Muscle of leg (tissue), 11 donors: Measurements from ENCODE around the gene SIGLEC1. TPM values are rescaled to one million over a fixed set of nuclear protein-coding genes. Genes with fewer than 3 reads are reported as not detected.

Source experiments
- DNase-seq: peaks from one replicate; pipeline ENCODE4 v3.0.0; 2013
- H3K27ac ChIP-seq: one replicate; pipeline ENCODE4 v1.5.1; 2013; ENCODE audit warnings: mild to moderate bottlenecking, low read length, control low read depth
- H3K27me3 ChIP-seq: one replicate; pipeline ENCODE4 v1.6.1; 2013; ENCODE audit warnings: low read length; ENCODE audit not compliant: control insufficient read depth, insufficient read depth
- H3K36me3 ChIP-seq: one replicate; pipeline ENCODE4 v1.6.1; 2013; ENCODE audit warnings: low read length; ENCODE audit not compliant: control insufficient read depth, insufficient read depth
- H3K4me1 ChIP-seq: one replicate; pipeline ENCODE4 v1.6.1; 2013; ENCODE audit warnings: low read length; ENCODE audit not compliant: control insufficient read depth, insufficient read depth
- H3K4me3 ChIP-seq: one replicate; pipeline ENCODE4 v1.5.1; 2013; ENCODE audit warnings: low read length, control low read depth
- H3K9me3 ChIP-seq: replicated peaks from 2 replicates; pipeline ENCODE4 v1.6.1; 2013; ENCODE audit warnings: low read depth, low read length; ENCODE audit not compliant: control insufficient read depth
- WGBS: methylation state at CpG from one replicate; pipeline ENCODE4 v1.1.5; 2013; ENCODE audit warnings: missing lambda C conversion rate; ENCODE audit not compliant: insufficient coverage; 5-methylcytosine and 5-hydroxymethylcytosine counted together
- polyA plus RNA-seq, 8 donors: library from polyadenylated mRNA; unstranded; fragments of 120-200 nt; gene quantifications; one replicate each; pipeline versions ENCODE4 v1.2.1 to v1.2.3, GENCODE V29; 2013; ENCODE audit warnings: inconsistent platforms in 1 of 8, low replicate concordance in 1 of 8; ENCODE audit not compliant: insufficient read length in 8 of 8, insufficient read depth in 1 of 8
- total RNA-seq: library from RNA; stranded (reverse); fragments of 120-200 nt; gene quantifications from one replicate; pipeline ENCODE4 v1.2.4, GENCODE V29; 2013

Gene SIGLEC1
- total and polyA plus RNA-seq, 9 donors = 2.1 to 6.2 (median 3.7) TPM

DNA sequence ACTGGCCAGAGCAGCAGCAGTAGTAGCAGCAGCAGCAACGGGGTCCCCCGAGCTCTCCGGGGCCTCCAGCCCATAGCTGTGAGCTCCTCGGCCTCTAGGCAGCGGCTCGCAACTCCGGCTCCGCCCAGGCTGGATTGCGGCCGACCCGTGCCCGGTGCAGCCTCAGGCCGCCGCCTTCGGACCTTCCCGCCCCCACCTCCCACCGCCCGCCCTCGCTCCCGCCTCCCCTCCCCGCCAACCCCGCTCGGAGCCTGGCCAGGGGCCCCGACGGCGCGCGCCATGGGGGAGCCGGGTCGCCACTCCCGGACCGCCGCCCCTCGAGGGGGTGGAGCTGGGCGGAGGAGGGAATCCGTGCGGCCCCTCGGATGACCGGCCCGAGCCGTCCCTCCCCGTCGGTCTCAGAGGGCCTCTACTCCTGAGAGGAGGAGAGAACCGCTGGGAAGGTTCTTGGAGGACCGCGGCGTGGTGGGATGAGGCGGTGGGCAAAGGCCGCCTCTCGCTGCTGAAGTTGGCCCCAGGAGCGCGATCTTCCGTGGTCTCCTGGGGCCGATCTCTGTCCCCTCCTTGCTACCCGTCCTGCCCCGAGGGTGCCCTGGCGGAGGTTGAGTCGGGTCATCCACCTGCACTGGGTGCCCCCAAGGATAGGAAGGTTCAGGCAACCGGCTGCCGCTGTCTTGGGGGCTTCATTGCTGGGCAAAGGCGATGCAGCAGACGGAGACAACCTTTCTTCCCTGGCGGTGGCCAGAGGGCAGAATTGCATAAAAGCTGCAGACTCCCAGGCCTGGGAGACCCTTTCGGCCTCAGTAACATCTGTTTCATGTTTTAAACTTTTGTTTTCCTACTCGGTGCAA lies 30.2 kb downstream of the SIGLEC1 start, which contains the start of gene ADAM33:
Gene ADAM33 (minus strand): TSS at position 80 of the 851 bp plus-strand sequence. CDS start 6 bp downstream, at position 74.
- Histone ChIP-seq H3K27me3 (peaks cover 23% of the 10 kb centered on the region), H3K4me1 (peaks cover 75% of the 10 kb centered on the region), H3K9me3 (no peaks in the 10 kb centered on the region), H3K36me3 (peaks cover 3% of the 10 kb centered on the region), H3K4me3 (peak within 1 kb of the TSS; percentile 65), H3K27ac (peak within 1 kb of the TSS; percentile 69)
- 4% methylated on average over 42 of the region's 65 CpGs for WGBS
- peak; percentile 79 for DNase-seq

DNA sequence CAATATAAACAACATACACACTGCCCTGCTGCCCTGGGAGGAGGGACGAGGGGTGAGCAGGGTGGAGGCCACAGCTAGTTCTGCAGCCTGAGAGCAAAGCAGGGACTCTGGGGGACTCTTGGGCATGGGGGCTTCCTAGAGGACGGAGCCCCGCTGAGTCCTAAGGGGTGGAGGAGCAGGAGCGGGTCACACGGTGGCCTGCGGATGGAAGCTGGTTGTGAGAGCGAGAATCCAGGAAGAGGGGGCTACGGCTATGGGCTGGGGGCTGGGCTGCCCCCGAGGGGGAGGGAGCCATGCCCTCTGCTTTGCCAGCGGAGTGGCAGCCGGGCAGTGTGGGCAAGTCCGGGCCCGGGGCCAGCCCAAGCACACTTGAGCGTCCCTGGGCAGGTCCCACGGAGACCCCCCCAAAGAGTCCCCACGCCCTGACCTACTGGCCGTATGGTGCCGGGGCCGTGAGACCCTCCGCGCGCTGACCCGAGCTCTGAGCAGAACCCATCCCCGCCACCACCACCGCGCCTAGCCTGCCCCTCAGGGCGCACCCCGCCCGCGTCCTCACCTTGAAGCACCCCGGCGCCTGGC lies 31.0 kb downstream of the SIGLEC1 start:
- peak overlapping the region; percentile 65 for H3K4me3 ChIP-seq
- H3K4me1 ChIP-seq = peaks cover 73% of the 10 kb centered on the region
- peaks cover 3% of the 10 kb centered on the region for H3K36me3 ChIP-seq
- H3K9me3 ChIP-seq = no peaks in the 10 kb centered on the region
- H3K27me3 ChIP-seq = peaks cover 23% of the 10 kb centered on the region
- peak overlapping the region; percentile 29 for H3K27ac ChIP-seq
- 5% methylated on average over 32 of the region's 32 CpGs for WGBS
- DNase-seq = no peak

DNA sequence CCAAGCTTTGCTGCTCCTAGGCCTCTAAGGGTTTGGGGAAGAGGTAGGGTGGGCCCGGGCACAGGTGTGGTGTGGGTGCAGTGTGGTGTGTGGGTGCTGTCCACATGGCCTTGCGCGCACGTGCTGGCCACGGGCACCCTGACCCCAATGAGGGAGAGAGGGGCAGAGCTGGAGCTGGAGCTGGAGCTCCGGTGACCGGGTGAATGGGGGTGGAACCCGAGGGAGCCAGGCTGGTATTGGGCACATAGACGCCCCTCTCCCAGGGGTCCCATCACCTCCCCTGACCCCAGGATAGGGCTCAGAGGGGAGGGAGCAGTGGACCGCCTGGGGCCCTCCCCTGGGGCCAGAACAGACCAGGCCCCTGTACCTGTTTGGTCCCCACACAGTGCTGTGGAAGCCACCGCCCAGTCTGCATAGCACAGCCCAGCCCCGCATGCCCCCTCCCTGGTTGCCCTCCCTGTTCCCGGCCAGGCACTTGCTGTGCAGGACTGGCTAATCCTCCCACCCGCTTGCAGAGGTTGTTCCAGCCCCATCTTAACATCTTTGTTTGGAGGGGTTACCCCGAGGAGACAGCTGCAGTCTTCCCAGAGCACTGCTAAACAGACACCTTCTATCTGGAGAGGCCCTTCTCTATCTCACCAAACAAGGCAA lies 31.6 kb downstream of the SIGLEC1 start:
- Histone ChIP-seq H3K9me3 (no peaks in the 10 kb centered on the region), H3K27me3 (peaks cover 29% of the 10 kb centered on the region), H3K27ac (peak overlapping the region; percentile 7), H3K4me3 (peak overlapping the region; percentile 65), H3K4me1 (peaks cover 67% of the 10 kb centered on the region), H3K36me3 (peaks cover 3% of the 10 kb centered on the region)
- peak; percentile 54 for DNase-seq
- 47% methylated on average over 12 of the region's 15 CpGs for WGBS

DNA sequence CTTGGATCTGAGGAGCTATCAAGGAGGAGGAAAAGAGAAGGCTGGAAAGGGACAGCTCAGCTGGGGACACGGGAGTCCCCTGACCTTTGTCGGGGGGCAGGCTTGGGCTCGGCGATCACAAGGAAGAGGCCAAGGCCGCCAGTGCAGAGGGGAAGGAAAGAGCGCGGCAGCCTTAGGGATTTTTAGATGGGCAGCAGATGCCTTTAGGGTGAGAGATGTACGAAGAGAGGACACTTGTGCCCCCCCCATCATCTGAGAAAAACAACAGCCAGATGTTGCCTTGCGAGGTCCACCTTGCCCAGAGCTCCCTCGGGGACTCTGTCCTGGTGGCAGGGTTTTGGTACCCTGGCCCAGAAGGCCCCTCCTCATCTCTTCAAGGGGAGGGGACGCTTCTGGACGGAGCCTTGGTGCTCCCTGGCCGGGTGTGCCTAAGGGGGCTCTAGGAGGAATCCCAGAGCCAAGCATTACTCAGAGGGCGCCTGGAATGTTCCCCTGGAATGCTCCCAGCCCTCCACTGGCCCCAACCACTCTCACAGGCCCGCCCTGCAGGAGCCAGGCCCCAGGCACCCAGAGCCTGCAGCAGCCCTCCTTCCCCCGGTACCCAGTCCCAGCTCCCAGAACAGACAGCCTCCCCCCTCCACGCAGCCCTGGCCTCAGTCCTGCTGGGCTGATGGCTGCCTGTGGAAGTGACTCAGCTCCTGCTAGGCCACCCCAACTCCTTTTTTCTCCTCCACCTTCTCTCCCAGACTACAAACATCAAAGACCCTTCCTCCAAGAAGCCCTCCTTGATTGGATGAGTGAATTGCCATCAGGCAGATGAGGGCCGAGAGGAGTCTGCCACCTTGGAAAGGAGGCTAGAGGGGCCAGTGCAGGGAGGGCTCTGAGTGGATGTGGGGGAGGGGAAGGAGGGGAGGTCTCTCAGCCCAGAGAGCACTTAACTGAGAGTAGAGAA lies 32.4 kb downstream of the SIGLEC1 start:
- peak; percentile 68 for DNase-seq
- H3K27me3 ChIP-seq = peaks cover 37% of the 10 kb centered on the region
- peaks cover 4% of the 10 kb centered on the region for H3K36me3 ChIP-seq
- peak overlapping the region; percentile 47 for H3K27ac ChIP-seq
- no peaks in the 10 kb centered on the region for H3K9me3 ChIP-seq
- peaks cover 59% of the 10 kb centered on the region for H3K4me1 ChIP-seq
- H3K4me3 ChIP-seq = peak overlapping the region; percentile 65
- WGBS = 22% methylated on average over 12 of the region's 18 CpGs

DNA sequence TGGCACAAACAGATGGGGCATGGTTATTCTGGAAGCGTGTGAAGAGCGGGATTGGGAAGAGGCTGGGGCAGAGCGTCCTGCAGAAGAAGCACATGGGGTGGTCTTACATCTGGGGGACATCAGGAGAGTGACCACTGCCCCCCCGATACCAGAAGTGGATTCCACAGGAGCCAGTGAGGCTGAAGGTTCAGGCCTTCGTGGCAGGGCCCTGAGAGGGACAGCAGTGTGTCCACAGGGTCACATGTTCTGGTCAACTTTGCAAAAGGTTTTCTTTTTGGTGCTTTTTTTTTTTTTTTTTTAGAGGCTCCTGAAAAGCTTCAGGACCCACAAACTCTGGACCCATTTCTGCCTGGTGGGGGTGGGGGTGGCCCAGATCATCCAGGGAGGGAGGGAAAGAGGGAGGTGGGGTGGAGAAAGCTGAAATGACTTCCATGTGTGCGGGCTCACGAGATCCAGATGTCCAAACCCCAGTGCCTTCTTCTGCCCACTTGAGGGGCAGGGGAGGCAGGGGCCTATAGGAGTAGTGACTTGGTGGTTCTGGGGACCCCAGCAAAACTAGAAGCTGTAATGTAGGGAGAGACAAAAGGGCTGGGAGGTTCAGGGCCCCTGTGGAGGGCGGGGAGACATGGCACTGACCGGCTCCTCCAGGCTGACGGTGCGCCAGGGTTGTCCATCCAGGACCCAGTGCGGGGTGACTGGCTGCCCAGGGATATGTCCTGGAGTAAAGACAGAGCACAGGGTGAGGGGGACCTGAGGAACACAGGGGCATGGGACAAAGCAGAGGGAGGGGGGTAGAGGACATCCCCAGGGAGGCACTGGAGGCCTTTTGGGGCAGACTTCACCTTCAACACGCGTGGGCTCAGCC lies 33.3 kb downstream of the SIGLEC1 start:
- H3K4me3 ChIP-seq = peak overlapping the region; percentile 65
- peak; percentile 58 for DNase-seq
- H3K4me1 ChIP-seq = peaks cover 58% of the 10 kb centered on the region
- H3K27ac ChIP-seq = peak overlapping the region; percentile 47
- peaks cover 13% of the 10 kb centered on the region for H3K36me3 ChIP-seq
- H3K27me3 ChIP-seq = peaks cover 47% of the 10 kb centered on the region
- H3K9me3 ChIP-seq = no peaks in the 10 kb centered on the region
- 51% methylated on average over 10 of the region's 14 CpGs for WGBS

DNA sequence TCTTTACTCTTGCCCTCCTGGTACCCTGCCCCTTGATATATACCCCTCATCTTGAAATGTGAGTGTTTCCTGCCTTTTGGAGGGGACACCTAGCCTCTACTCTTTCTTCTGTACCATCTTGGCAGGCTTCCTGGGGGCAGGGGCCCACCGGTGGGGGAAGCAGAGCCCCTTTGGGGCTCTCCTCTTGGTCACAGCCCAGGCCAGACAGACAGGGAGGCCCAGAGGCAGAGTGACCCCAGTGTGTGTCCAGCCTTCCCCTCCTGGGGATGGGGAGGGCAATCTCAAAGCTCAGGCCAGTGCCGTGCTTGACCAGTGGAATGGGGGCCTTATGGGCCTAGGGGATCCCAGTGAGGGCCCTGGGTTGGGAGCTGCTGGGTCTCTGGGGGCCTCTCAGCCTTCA lies 34.2 kb downstream of the SIGLEC1 start:
- H3K27ac ChIP-seq = peak overlapping the region; percentile 31
- H3K27me3 ChIP-seq = peaks cover 54% of the 10 kb centered on the region
- no peaks in the 10 kb centered on the region for H3K9me3 ChIP-seq
- peaks cover 58% of the 10 kb centered on the region for H3K4me1 ChIP-seq
- H3K36me3 ChIP-seq = peaks cover 14% of the 10 kb centered on the region
- DNase-seq = no peak
- WGBS = 33% methylated on average over 2 of the region's 2 CpGs
- no peak overlapping the region for H3K4me3 ChIP-seq

DNA sequence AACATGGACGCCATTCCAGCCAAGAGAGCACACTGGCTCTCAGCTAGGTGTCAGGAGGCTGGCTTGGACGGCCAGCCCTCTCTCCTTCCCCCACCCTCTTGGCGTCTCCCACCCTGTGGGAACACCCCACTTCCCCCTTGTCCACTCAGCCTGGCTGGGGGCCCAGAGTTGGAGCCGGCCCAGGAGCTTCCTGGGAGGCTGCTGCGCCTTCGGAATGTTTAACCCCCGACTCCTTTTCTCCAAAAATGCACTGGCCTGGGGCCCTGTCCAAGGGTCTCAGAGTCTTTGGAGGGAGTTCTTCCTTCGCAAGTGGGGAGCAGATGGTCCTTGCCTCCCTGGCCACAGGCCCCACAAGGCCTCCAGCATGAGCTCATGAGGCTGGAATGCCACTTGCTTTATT lies 34.7 kb downstream of the SIGLEC1 start:
- peaks cover 60% of the 10 kb centered on the region for H3K4me1 ChIP-seq
- H3K27ac ChIP-seq = no peak overlapping the region
- H3K27me3 ChIP-seq = peaks cover 59% of the 10 kb centered on the region
- H3K36me3 ChIP-seq = peaks cover 14% of the 10 kb centered on the region
- H3K4me3 ChIP-seq = no peak overlapping the region
- peak; percentile 90 for DNase-seq
- 48% methylated on average over 3 of the region's 8 CpGs for WGBS
- no peaks in the 10 kb centered on the region for H3K9me3 ChIP-seq

DNA sequence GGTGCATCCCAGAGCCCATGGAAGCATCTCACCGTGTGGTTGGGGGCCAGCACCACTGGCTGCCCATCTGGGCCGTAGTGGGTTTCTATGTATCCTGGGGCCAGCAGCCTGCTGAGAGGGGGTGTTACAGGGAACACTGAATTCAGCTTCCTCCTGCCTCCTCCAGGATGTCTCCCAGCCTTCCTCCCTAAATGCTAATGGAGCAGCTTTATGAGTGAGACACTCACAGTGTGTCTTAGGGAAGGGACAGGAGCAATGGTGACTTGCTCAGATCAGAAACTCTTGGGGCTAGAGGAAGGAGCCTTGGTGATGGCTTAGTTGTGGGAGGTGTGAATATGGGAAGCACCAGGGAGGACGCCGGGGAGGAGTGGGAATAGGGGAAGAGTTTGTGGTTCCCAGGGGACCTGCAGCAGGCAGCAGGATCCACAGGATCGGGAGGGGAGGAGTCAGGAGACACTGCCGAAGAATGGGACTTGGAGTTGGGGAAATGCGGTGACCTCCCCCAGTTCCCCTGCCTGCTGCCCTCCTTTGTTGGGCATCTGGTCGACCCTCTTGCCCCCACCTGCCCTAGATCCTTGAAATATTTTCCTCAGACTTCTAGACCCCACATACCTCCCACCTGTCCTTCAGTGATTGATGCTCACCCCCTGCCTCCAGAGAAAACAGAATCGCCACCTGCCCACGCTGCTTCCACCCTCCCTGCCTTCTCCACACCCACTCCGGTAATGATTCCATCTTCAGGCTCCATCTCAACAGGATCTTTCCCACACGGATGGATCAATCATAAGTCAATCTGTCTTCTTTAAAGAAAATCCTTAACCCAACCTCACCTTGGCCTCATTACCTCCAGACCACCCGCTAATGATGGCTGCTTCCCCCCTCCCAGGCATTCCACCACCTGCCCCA lies 37.2 kb downstream of the SIGLEC1 start:
- peaks cover 54% of the 10 kb centered on the region for H3K4me1 ChIP-seq
- peaks cover 32% of the 10 kb centered on the region for H3K36me3 ChIP-seq
- H3K27me3 ChIP-seq = peaks cover 52% of the 10 kb centered on the region
- 57% methylated on average over 9 of the region's 13 CpGs for WGBS
- no peak overlapping the region for H3K27ac ChIP-seq
- no peaks in the 10 kb centered on the region for H3K9me3 ChIP-seq
- no peak for DNase-seq
- H3K4me3 ChIP-seq = no peak overlapping the region
